GM12864 (cell line): ENCODE results near the gene TIGD1.
"Not testable (repeated sequence)": the region's sequence is repeated elsewhere in the genome, so short reads cannot be mapped to it uniquely, and the experiment has no call there.

ENCODE experiments used
- DNase-seq: peaks from one replicate; pipeline ENCODE4 v3.0.0-alpha.2; 2011; ENCODE audit warnings: low read depth
- H3K4me3 ChIP-seq: 2 replicates; pipeline ENCODE4 v1.5.1; 2011; ENCODE audit warnings: mild to moderate bottlenecking, low read depth, low read length, control low read depth
- CTCF ChIP-seq: IDR thresholded peaks from 2 replicates; pipeline ENCODE4 v1.5.1; 2011; ENCODE audit warnings: low read depth, mild to moderate bottlenecking, moderate library complexity, low read length, control low read depth, inconsistent platforms; ENCODE audit errors: missing control alignments

Gene TIGD1

GRCh38 chr2:232534940-232535651 lies 15.3 kb downstream of the TIGD1 start:
- TF ChIP-seq CTCF: no peak
- DNase-seq: no peak
- H3K4me3 ChIP-seq: no peak overlapping the region

GRCh38 chr2:232533944-232534710 lies 16.2 kb downstream of the TIGD1 start:
- DNase-seq: no peak
- H3K4me3 ChIP-seq: no peak overlapping the region
- no peak for TF ChIP-seq CTCF

GRCh38 chr2:232532821-232533220 lies 17.5 kb downstream of the TIGD1 start:
- DNase-seq, H3K4me3 ChIP-seq: not testable (repeated sequence)

- H3K4me3 ChIP-seq: no peak overlapping the region
- DNase-seq: no peak
- TF ChIP-seq CTCF: no peak
These were observed 17.9 kb downstream of the TIGD1 start for GRCh38 chr2:232532419-232532818.

GRCh38 chr2:232530626-232531260 lies 19.6 kb downstream of the TIGD1 start:
- TF ChIP-seq CTCF: no peak
- no peak overlapping the region for H3K4me3 ChIP-seq
- DNase-seq: no peak

GRCh38 chr2:232529806-232530547 lies 20.4 kb downstream of the TIGD1 start:
- TF ChIP-seq CTCF: no peak
- no peak for DNase-seq
- H3K4me3 ChIP-seq: no peak overlapping the region
